Measurements from ENCODE around the gene ERLIN1. TPM values are rescaled to one million over a fixed set of nuclear protein-coding genes. Genes with fewer than 3 reads are reported as not detected.
A peak's percentile ranks its signal among the peaks of the same experiment; 100 is the strongest.

ERLIN1 gene
- 10 to 100 TPM; 19.6 to 21.4 TPM for total RNA-seq

DNA sequence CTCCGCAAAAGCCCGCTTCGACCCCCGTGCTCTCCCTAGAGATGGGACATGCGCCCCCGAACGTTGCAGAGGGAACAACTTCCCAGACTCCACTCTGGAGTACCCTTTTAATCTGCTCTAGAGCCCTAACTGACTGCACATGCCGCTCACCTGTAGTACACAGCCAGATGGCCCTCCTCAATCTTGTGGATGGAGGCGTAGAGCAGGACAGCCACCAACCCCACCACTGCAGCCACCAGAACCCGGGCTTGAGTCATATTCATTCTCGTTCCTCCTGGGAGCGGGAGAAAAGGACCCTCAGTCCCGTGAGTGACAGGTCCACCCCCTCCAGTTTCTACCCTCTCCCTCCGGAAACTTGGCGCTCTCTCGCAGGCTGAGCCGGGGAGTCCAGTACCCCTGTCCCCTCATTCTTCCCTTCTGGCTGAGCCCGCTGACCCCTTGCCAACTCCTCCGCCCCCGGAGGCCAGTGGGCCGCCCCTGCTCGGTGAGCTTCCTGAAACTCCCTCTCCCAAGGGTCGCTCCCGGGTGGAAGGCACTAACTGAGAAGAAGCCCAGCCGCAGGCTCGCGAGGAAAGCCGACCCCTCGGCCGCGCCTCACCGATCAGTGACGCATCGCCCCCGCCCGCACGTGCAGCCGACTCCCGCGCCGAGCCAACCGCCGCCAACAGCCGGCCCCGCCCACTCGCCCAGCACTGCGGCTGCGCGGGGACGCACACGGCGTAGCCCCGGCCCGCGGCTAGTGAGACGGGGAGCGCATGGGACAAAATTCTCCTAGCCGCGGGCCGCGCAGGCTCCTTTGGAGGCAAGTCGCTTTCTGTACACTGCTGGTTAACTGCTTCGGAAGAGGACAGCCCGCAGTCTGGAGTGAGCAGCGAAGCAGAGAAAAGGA, at the start of gene ERLIN1:
Gene ERLIN1, minus strand, starts transcription at position 666 of the 889 bp plus-strand sequence. Its CDS starts 403 bp downstream, at position 263.
- Mint-ChIP-seq H3K27ac (peak within 1 kb of the TSS; percentile 98), H3K27me3 (no peaks in the 10 kb centered on the region), H3K4me1 (peaks cover 57% of the 10 kb centered on the region), H3K4me3 (peak within 1 kb of the TSS; percentile 96), H3K9me3 (no peaks in the 10 kb centered on the region), H3K36me3 (peaks cover 54% of the 10 kb centered on the region)
- peak; percentile 97 for DNase-seq

DNA sequence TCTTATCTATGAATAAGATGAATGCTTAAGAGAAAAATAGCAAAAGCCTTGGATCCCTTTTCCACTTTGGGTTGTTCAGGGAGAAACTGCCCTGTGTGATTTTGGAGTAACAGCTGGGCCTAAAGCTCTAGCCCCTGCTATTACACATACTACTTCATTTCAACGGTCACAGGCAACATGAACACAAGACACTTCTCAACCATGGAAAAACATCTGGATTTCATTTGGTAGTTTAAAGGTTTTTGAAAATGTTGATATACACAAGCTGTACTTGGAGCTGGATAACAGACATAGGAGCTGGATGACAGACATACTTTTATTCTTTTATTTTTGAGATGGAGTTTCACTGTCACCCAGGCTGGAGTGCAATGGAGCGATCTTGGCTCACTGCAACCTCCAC, 46.3 kb upstream of the ERLIN1 start:
- Mint-ChIP-seq H3K9me3 (peaks cover 2% of the 10 kb centered on the region), H3K36me3 (peaks cover 21% of the 10 kb centered on the region), H3K4me1 (peaks cover 16% of the 10 kb centered on the region), H3K27ac (no peak overlapping the region), H3K4me3 (no peak overlapping the region), H3K27me3 (no peaks in the 10 kb centered on the region)
- no peak for DNase-seq

- H3K4me3 Mint-ChIP-seq: peak overlapping the region; percentile 92
These were observed 44.1 kb upstream of the ERLIN1 start for GRCh38 chr10:100229819-100230422.

GRCh38 chr10:100223879-100224278, 38.0 kb upstream of the ERLIN1 start:
- no peaks in the 10 kb centered on the region for H3K9me3 Mint-ChIP-seq
- H3K27ac Mint-ChIP-seq: no peak overlapping the region
- peaks cover 18% of the 10 kb centered on the region for H3K4me1 Mint-ChIP-seq

More at GRCh38 chr10:100229819-100230422, 44.1 kb upstream of the ERLIN1 start:
- no peak for DNase-seq
- Mint-ChIP-seq H3K27ac (peak overlapping the region; percentile 89), H3K9me3 (peaks cover 2% of the 10 kb centered on the region), H3K36me3 (peaks cover 25% of the 10 kb centered on the region), H3K4me1 (peaks cover 24% of the 10 kb centered on the region), H3K27me3 (no peaks in the 10 kb centered on the region)

GRCh38 chr10:100222529-100222928, 36.7 kb upstream of the ERLIN1 start:
- H3K27ac Mint-ChIP-seq: no peak overlapping the region
- peaks cover 20% of the 10 kb centered on the region for H3K36me3 Mint-ChIP-seq

More at GRCh38 chr10:100223879-100224278, 38.0 kb upstream of the ERLIN1 start:
- H3K27me3 Mint-ChIP-seq: no peaks in the 10 kb centered on the region
- no peak for DNase-seq
- H3K4me3 Mint-ChIP-seq: no peak overlapping the region
- peaks cover 21% of the 10 kb centered on the region for H3K36me3 Mint-ChIP-seq

GRCh38 chr10:100216006-100216405, 30.2 kb upstream of the ERLIN1 start:
- H3K4me3 Mint-ChIP-seq: no peak overlapping the region
- no peak overlapping the region for H3K27ac Mint-ChIP-seq
- H3K4me1 Mint-ChIP-seq: no peaks in the 10 kb centered on the region

More at GRCh38 chr10:100222529-100222928, 36.7 kb upstream of the ERLIN1 start:
- H3K4me3 Mint-ChIP-seq: no peak overlapping the region
- H3K27me3 Mint-ChIP-seq: no peaks in the 10 kb centered on the region
- H3K4me1 Mint-ChIP-seq: peaks cover 10% of the 10 kb centered on the region
- H3K9me3 Mint-ChIP-seq: no peaks in the 10 kb centered on the region
- no peak for DNase-seq

GRCh38 chr10:100209303-100209702, 23.5 kb upstream of the ERLIN1 start:
- H3K9me3 Mint-ChIP-seq: no peaks in the 10 kb centered on the region
- peaks cover 15% of the 10 kb centered on the region for H3K36me3 Mint-ChIP-seq
- H3K27ac Mint-ChIP-seq: no peak overlapping the region
- H3K27me3 Mint-ChIP-seq: no peaks in the 10 kb centered on the region
- no peak for DNase-seq
- H3K4me1 Mint-ChIP-seq: no peaks in the 10 kb centered on the region
- H3K4me3 Mint-ChIP-seq: no peak overlapping the region

More at GRCh38 chr10:100216006-100216405, 30.2 kb upstream of the ERLIN1 start:
- H3K9me3 Mint-ChIP-seq: no peaks in the 10 kb centered on the region
- no peaks in the 10 kb centered on the region for H3K27me3 Mint-ChIP-seq
- H3K36me3 Mint-ChIP-seq: peaks cover 23% of the 10 kb centered on the region
- no peak for DNase-seq

DNA sequence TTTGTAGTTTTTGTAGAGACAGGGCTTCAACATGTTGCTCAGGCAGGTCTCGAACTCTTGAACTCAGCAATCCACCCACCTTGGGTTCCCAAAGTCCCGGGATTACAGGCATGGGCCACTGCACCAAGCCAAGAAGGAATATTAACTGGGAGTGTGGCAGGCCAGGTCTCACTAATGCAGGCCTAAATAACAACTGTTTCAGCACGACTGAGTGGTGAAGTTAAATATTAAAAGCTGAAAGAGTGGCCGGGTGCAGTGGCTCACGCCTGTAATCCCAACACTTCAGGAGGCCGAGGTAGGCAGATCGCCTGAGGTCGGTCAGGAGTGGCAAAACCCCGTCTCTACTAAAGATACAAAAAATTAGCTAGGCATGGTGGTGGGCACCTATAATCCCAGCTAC, 22.4 kb upstream of the ERLIN1 start:
- Mint-ChIP-seq H3K9me3 (no peaks in the 10 kb centered on the region), H3K4me3 (no peak overlapping the region), H3K27ac (no peak overlapping the region), H3K4me1 (no peaks in the 10 kb centered on the region), H3K27me3 (no peaks in the 10 kb centered on the region), H3K36me3 (peaks cover 20% of the 10 kb centered on the region)
- no peak for DNase-seq

DNA sequence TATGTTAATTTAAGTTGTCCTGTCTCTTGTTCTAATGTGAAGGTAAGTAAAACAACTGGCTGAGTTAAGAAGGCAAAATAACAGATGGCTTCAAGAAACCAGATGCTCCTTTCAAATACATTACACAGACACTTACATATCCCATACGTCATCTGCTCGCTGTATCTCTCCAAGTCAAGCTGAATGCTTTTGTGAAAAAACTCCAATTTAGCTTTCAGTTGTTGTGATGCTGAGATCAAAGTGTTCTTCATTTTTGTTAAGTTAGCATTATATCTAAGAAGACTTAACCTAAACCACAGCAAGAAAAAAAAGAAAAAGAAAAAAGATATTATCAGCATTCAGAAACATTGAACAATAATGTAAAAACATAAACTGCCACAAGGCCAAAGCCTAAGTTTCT, 18.5 kb upstream of the ERLIN1 start:
- Mint-ChIP-seq H3K4me1 (peaks cover 2% of the 10 kb centered on the region), H3K27ac (no peak overlapping the region), H3K27me3 (no peaks in the 10 kb centered on the region), H3K36me3 (peaks cover 19% of the 10 kb centered on the region), H3K9me3 (no peaks in the 10 kb centered on the region), H3K4me3 (no peak overlapping the region)
- no peak for DNase-seq

DNA sequence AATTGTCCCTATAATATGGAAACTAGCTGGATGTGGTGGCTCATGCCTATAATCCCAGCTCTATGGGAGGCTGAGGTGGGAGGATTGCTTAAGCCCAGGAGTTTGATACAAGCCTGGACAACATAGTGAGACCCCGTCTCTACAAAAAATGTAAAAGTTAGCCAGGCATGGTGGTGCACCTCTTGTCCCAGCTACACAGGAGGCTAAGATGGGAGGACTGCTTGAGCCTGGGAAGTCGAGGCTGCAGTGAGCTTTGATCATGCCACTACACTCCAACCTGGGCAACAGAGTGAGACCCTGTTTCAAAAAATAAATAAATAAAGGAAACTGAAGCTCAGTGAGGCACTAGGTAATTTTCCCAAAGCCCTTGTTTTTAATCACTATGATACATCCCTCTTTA, 15.7 kb upstream of the ERLIN1 start:
- Mint-ChIP-seq H3K36me3 (peaks cover 25% of the 10 kb centered on the region), H3K9me3 (no peaks in the 10 kb centered on the region), H3K27me3 (no peaks in the 10 kb centered on the region), H3K4me3 (no peak overlapping the region), H3K27ac (no peak overlapping the region), H3K4me1 (peaks cover 2% of the 10 kb centered on the region)
- DNase-seq: no peak

- Mint-ChIP-seq H3K36me3 (peaks cover 26% of the 10 kb centered on the region), H3K4me1 (peaks cover 9% of the 10 kb centered on the region), H3K9me3 (no peaks in the 10 kb centered on the region), H3K27me3 (no peaks in the 10 kb centered on the region), H3K4me3 (no peak overlapping the region), H3K27ac (no peak overlapping the region)
- DNase-seq: no peak
These were observed 8.9 kb upstream of the ERLIN1 start for GRCh38 chr10:100194711-100195110.

- H3K4me3 Mint-ChIP-seq: no peak overlapping the region
- no peak overlapping the region for H3K27ac Mint-ChIP-seq
- H3K36me3 Mint-ChIP-seq: peaks cover 32% of the 10 kb centered on the region
- peaks cover 24% of the 10 kb centered on the region for H3K4me1 Mint-ChIP-seq
- no peak for DNase-seq
- no peaks in the 10 kb centered on the region for H3K27me3 Mint-ChIP-seq
- no peaks in the 10 kb centered on the region for H3K9me3 Mint-ChIP-seq
These were observed 6.5 kb upstream of the ERLIN1 start for GRCh38 chr10:100192350-100192749.

GRCh38 chr10:100186253-100187212, 704 bp upstream of the ERLIN1 start:
- Mint-ChIP-seq H3K4me3 (peak overlapping the region; percentile 96), H3K27me3 (no peaks in the 10 kb centered on the region), H3K36me3 (peaks cover 63% of the 10 kb centered on the region), H3K9me3 (no peaks in the 10 kb centered on the region), H3K27ac (peak overlapping the region; percentile 98), H3K4me1 (peaks cover 60% of the 10 kb centered on the region)
- peak; percentile 12 for DNase-seq

DNA sequence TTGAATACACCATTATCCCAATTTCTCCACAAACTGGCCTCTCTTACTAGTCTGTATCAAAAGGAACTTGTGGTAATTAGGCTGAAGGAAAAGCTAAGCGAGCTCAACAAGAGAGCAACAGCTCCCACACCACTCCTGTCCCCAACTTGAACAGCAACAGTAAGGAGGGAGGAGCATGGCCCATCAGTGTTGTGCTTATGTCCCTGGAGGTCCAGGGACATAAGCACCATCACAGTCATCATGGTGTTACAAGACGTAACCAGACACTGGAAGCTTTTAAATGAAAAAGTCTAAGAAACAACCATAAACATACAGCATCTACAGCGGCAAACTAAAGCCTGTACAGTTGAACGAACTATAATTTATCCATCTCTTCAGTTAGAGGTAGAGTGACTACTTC, 989 bp downstream of the ERLIN1 start:
- Mint-ChIP-seq H3K27me3 (no peaks in the 10 kb centered on the region), H3K4me3 (peak overlapping the region; percentile 96), H3K9me3 (no peaks in the 10 kb centered on the region), H3K4me1 (peaks cover 63% of the 10 kb centered on the region), H3K27ac (peak overlapping the region; percentile 98), H3K36me3 (peaks cover 54% of the 10 kb centered on the region)
- DNase-seq: no peak

Measured in activated naive CD8-positive, alpha-beta T cell treated with anti-CD3 and anti-CD28 coated beads for 36 hours (primary cell).